Thyroid gland (tissue), 4 donors: ENCODE results near the gene FAM186B.

Experiments used
- POLR2A ChIP-seq, 2 donors: fragments of 450-650 bp; IDR thresholded peaks; one replicate each; pipeline ENCODE4 v1.6.1; 2017; ENCODE audit warnings: antibody characterized with exemption in 2 of 2, mild to moderate bottlenecking in 2 of 2, moderate library complexity in 1 of 2
- TF ChIP-seq, protein P1 (sequence below), 6 experiments: fragments of 200-600 bp in 3 of 6; fragments of 450-650 bp in 3 of 6; sonication (generic) in 3 of 6; IDR thresholded peaks; one replicate each; pipeline ENCODE4 v1.5.1; 2016 to 2019; ENCODE audit warnings: antibody characterized with exemption in 6 of 6, mild to moderate bottlenecking in 2 of 6, inconsistent platforms in 1 of 6, moderate library complexity in 1 of 6

DNA sequence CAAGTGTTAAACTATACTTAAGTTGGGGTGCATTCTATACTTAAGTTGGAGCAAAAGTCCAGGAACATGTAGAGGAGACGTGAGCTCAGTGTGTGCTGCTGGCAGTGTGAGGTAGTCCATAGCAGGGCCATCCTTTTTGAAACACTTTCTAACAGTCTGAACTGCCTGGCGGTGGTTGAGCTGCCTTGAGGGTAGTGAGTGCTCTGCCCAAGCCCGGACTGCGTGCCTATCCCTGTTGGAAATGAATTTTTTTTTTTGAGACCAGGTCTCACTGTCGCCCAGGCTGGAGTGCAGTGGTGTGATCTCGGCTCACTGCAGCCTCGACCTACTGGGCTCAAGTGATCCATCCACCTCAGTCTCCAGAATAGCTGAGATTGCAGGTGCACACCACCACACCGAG, 52.5 kb downstream of the FAM186B start:
- TF ChIP-seq, protein P1, sequence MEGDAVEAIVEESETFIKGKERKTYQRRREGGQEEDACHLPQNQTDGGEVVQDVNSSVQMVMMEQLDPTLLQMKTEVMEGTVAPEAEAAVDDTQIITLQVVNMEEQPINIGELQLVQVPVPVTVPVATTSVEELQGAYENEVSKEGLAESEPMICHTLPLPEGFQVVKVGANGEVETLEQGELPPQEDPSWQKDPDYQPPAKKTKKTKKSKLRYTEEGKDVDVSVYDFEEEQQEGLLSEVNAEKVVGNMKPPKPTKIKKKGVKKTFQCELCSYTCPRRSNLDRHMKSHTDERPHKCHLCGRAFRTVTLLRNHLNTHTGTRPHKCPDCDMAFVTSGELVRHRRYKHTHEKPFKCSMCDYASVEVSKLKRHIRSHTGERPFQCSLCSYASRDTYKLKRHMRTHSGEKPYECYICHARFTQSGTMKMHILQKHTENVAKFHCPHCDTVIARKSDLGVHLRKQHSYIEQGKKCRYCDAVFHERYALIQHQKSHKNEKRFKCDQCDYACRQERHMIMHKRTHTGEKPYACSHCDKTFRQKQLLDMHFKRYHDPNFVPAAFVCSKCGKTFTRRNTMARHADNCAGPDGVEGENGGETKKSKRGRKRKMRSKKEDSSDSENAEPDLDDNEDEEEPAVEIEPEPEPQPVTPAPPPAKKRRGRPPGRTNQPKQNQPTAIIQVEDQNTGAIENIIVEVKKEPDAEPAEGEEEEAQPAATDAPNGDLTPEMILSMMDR (IDR thresholded peaks at IDR 0.05), result no peak
- TF ChIP-seq POLR2A (IDR thresholded peaks at IDR 0.05), result no peak
